Suprapubic skin (tissue), 4 donors: ENCODE measurements around the gene SRPX. TPM values are rescaled to one million over a fixed set of nuclear protein-coding genes. Genes with fewer than 3 reads are reported as not detected.

Experiments used
- DNase-seq, 2 donors: peaks; one replicate each; pipeline ENCODE4 v3.0.0-alpha.2; 2019; ENCODE audit warnings: low spot score in 2 of 2
- H3K27ac ChIP-seq: fragments of 200-600 bp; sonication (generic); one replicate; pipeline ENCODE4 v1.5.1; 2019
- H3K27me3 ChIP-seq: fragments of 200-600 bp; sonication (generic); one replicate; pipeline ENCODE4 v1.5.1; 2019
- H3K36me3 ChIP-seq: fragments of 200-600 bp; sonication (generic); one replicate; pipeline ENCODE4 v1.5.1; 2019
- H3K4me1 ChIP-seq: fragments of 200-600 bp; sonication (generic); one replicate; pipeline ENCODE4 v1.5.1; 2019
- H3K4me3 ChIP-seq: fragments of 200-600 bp; sonication (generic); one replicate; pipeline ENCODE4 v1.5.1; 2019; ENCODE audit warnings: mild to moderate bottlenecking
- H3K9me3 ChIP-seq: fragments of 200-600 bp; sonication (generic); one replicate; pipeline ENCODE4 v1.5.1; 2019
- EP300 ChIP-seq: sonication (generic); formaldehyde crosslinking; IDR thresholded peaks from one replicate; pipeline ENCODE4 v1.6.1; 2017; ENCODE audit warnings: antibody characterized with exemption
- POLR2A ChIP-seq, 2 donors: fragments of 450-650 bp; IDR thresholded peaks; one replicate each; pipeline ENCODE4 v1.6.1; 2017; ENCODE audit warnings: antibody characterized with exemption in 2 of 2, mild to moderate bottlenecking in 2 of 2, moderate library complexity in 2 of 2
- POLR2AphosphoS5 ChIP-seq, 3 donors: sonication (generic); formaldehyde crosslinking; IDR thresholded peaks; one replicate each; pipeline ENCODE4 v1.6.1; 2017; ENCODE audit warnings: antibody characterized with exemption in 3 of 3
- WGBS: methylation state at CpG from one replicate; pipeline ENCODE4 v1.1.5; 2018; 5-methylcytosine and 5-hydroxymethylcytosine counted together
- total RNA-seq, 4 donors: library from RNA; depleted of rRNA; stranded (reverse); fragments of >200 nt; gene quantifications; one replicate each; pipeline ENCODE4 v1.1.0, GENCODE V29; 2016
- TF ChIP-seq, protein P1 (sequence below), 2 donors: fragments of 200-600 bp in 1 of 2; fragments of 450-650 bp in 1 of 2; sonication (generic) in 1 of 2; IDR thresholded peaks; one replicate each; pipeline ENCODE4 v1.5.1; 2016 to 2019; ENCODE audit warnings: antibody characterized with exemption in 2 of 2, mild to moderate bottlenecking in 1 of 2, moderate library complexity in 1 of 2

The SRPX gene
- total RNA-seq, 4 donors from 2014 or later, result 18.4 to 46.5 (median 36.4) TPM

DNA sequence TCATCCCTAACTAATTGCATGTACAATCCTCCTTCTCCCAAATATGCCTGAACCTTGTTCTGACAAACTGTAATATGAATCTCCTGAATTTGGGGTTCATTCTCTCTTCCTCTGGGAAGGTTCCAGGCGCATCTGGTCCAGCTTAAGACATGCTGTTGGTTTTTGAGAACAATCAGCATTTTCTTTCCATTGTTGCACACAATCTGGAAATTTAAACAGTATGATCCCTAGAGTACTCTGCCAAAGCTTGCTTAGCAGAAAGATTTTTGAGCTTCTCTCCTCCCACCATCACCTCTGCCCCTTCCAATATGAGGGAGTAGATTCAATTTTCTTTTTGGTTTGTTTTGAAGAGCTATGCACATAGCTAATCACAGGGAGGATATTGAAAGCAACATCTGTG, 50.1 kb downstream of the SRPX start:
- no peaks in the 10 kb centered on the region for H3K27me3 ChIP-seq
- H3K36me3 ChIP-seq, result no peaks in the 10 kb centered on the region
- no peaks in the 10 kb centered on the region for H3K4me1 ChIP-seq
- no peak overlapping the region for H3K27ac ChIP-seq
- no peaks in the 10 kb centered on the region for H3K9me3 ChIP-seq
- WGBS, result 72% methylated on average over 1 of the region's 1 CpG
- no peak for DNase-seq
- no peak overlapping the region for H3K4me3 ChIP-seq
- TF ChIP-seq, protein P1, sequence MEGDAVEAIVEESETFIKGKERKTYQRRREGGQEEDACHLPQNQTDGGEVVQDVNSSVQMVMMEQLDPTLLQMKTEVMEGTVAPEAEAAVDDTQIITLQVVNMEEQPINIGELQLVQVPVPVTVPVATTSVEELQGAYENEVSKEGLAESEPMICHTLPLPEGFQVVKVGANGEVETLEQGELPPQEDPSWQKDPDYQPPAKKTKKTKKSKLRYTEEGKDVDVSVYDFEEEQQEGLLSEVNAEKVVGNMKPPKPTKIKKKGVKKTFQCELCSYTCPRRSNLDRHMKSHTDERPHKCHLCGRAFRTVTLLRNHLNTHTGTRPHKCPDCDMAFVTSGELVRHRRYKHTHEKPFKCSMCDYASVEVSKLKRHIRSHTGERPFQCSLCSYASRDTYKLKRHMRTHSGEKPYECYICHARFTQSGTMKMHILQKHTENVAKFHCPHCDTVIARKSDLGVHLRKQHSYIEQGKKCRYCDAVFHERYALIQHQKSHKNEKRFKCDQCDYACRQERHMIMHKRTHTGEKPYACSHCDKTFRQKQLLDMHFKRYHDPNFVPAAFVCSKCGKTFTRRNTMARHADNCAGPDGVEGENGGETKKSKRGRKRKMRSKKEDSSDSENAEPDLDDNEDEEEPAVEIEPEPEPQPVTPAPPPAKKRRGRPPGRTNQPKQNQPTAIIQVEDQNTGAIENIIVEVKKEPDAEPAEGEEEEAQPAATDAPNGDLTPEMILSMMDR (IDR thresholded peaks at IDR 0.05), result no peak
- no peak for TF ChIP-seq EP300
- no peak for TF ChIP-seq POLR2AphosphoS5 (IDR thresholded peaks at IDR 0.05)
- TF ChIP-seq POLR2A (IDR thresholded peaks at IDR 0.05), result no peak

DNA sequence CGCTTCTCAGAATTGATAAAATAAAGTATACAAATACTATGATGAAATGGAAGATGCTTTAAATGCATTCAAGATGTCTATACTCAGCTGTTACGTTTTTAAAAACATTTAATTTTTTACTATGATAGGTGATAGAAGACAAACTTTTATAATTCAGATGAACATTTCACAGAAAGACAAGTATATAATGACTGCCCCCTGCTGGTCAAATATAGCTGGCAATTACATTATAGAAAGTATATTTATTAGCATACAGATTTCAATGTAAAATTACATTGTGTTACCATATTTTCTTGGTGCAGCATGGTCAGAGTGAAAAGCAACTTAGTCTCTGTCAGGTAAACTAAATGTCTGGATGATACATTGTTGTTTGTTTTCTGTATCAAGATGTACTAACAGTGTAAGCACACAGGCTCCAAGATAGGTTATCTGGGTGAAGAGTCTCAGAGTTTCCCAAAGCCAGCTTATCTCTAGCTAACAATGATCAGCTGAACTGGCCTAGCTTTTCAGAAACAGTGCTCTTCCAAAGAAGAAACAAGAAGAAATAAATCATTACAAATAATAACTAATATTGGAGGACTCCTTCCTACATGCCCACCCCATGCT, 54.1 kb downstream of the SRPX start:
- TF ChIP-seq, protein P1 (IDR thresholded peaks at IDR 0.05), result peak; percentile 18 to 38
- no peak for TF ChIP-seq POLR2A (IDR thresholded peaks at IDR 0.05)
- no peak overlapping the region for H3K4me3 ChIP-seq
- H3K27me3 ChIP-seq, result no peaks in the 10 kb centered on the region
- H3K9me3 ChIP-seq, result no peaks in the 10 kb centered on the region
- no peak for DNase-seq
- 58% methylated on average over 2 of the region's 2 CpGs for WGBS
- H3K4me1 ChIP-seq, result no peaks in the 10 kb centered on the region
- no peak overlapping the region for H3K27ac ChIP-seq
- H3K36me3 ChIP-seq, result no peaks in the 10 kb centered on the region

DNA sequence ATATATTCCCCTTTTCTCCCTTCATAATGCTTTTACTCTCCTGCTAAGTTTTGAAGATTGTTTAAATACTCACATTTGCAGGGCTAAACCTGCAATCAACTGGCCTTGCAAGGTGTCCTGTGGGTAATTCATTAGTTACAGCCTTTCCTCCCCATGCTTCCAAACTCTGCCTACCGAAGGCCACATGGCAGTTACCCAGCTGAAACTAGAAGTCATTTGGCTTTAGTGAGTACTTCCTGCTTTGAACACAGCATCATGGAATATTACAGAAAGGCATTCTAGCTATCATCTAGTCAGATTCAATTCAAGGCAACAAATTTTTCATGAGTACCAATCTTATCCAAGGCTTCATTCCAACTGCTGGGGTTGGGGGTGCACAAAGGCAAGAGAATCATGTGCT, 55.6 kb downstream of the SRPX start:
- Histone ChIP-seq H3K4me3 (no peak overlapping the region), H3K36me3 (no peaks in the 10 kb centered on the region), H3K27ac (no peak overlapping the region), H3K27me3 (no peaks in the 10 kb centered on the region), H3K4me1 (no peaks in the 10 kb centered on the region), H3K9me3 (no peaks in the 10 kb centered on the region)
- TF ChIP-seq POLR2AphosphoS5 (IDR thresholded peaks at IDR 0.05) (no peak), EP300 (no peak), POLR2A (IDR thresholded peaks at IDR 0.05) (no peak)
- TF ChIP-seq, protein P1 (IDR thresholded peaks at IDR 0.05), result no peak
- WGBS, result 58% methylated on average over 1 of the region's 1 CpG
- no peak for DNase-seq

DNA sequence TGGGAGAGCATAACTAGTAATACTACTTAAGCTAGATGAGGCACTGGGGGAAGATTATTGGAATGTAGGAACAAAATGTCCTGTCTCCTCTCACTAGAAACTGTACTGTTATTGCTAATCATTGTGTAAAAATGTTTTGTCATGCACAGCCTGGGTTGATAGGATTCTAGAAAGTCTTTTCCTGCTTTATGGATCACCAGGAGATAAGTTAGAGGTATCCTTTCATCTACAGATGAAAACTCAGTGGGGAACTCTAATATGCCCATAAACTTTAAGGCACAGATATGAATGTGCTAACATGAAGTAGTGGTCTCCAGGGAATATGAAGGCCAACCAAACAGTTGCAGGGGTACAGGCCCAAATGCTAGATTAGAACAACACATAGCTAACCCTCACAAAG, 57.5 kb downstream of the SRPX start:
- H3K9me3 ChIP-seq, result no peaks in the 10 kb centered on the region
- H3K4me3 ChIP-seq, result no peak overlapping the region
- H3K4me1 ChIP-seq, result no peaks in the 10 kb centered on the region
- H3K27ac ChIP-seq, result no peak overlapping the region
- H3K27me3 ChIP-seq, result no peaks in the 10 kb centered on the region
- TF ChIP-seq POLR2AphosphoS5 (IDR thresholded peaks at IDR 0.05) (no peak), EP300 (no peak), POLR2A (IDR thresholded peaks at IDR 0.05) (no peak)
- TF ChIP-seq, protein P1 (IDR thresholded peaks at IDR 0.05), result no peak
- DNase-seq, result no peak
- no peaks in the 10 kb centered on the region for H3K36me3 ChIP-seq

DNA sequence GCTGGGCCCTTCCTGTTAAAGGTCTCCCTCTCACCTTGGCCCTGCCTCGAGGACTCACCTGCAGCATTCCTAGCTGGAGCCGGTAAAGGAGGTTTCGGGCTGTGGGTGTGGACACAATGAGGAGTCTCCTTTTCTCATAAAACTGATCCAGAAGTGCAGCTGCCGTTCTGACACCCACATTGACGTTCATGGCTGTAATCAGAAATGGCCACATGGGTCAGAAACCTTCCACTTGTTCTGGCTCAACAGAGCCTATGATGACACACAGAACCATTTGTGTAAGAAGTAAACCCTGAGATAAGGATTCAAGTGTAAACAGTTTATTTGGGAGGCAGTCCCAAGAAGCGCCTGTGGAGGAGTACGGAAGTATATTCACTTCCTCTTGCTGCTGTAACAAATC, 63.8 kb downstream of the SRPX start:
- H3K27ac ChIP-seq, result no peak overlapping the region
- 82% methylated on average over 7 of the region's 7 CpGs for WGBS
- H3K36me3 ChIP-seq, result no peaks in the 10 kb centered on the region
- H3K9me3 ChIP-seq, result no peaks in the 10 kb centered on the region
- DNase-seq, result no peak
- no peak overlapping the region for H3K4me3 ChIP-seq
- no peaks in the 10 kb centered on the region for H3K4me1 ChIP-seq
- H3K27me3 ChIP-seq, result no peaks in the 10 kb centered on the region
- TF ChIP-seq POLR2AphosphoS5 (IDR thresholded peaks at IDR 0.05), result no peak
- TF ChIP-seq, protein P1 (IDR thresholded peaks at IDR 0.05), result no peak
- no peak for TF ChIP-seq EP300
- no peak for TF ChIP-seq POLR2A (IDR thresholded peaks at IDR 0.05)
